GM23338 (cell line): ENCODE measurements around the gene CDH23. TPM values are rescaled to one million over a fixed set of nuclear protein-coding genes. Genes with fewer than 3 reads are reported as not detected.

Experiments used
- ATAC-seq: fragments of 200-7000 bp; cut with Tn5 transposase; 3 replicates; pipeline ENCODE4 v1.9.1; 2020
- DNase-seq: peaks from one replicate; pipeline ENCODE4 v3.0.0-alpha.2; 2015; ENCODE audit warnings: low spot score
- H2AFZ ChIP-seq: fragments of 200-600 bp; sonication (generic); 2 replicates; pipeline ENCODE4 v1.8.0; 2016; ENCODE audit warnings: antibody characterized with exemption, mild to moderate bottlenecking, moderate library complexity
- H3F3A ChIP-seq: fragments of 200-600 bp; sonication (generic); replicated peaks from 2 replicates; pipeline ENCODE4 v1.8.0; 2017; ENCODE audit warnings: antibody characterized with exemption, mixed run types, low read depth
- H3K27ac ChIP-seq: fragments of 200-600 bp; sonication (generic); 2 replicates; pipeline ENCODE4 v1.6.1; 2016; ENCODE audit warnings: low read depth
- H3K27me3 ChIP-seq: fragments of 200-600 bp; sonication (generic); 2 replicates; pipeline ENCODE4 v1.8.0; 2016; ENCODE audit warnings: mild to moderate bottlenecking, mixed run types, moderate library complexity; ENCODE audit not compliant: insufficient read depth
- H3K36me3 ChIP-seq: fragments of 200-600 bp; sonication (generic); 2 replicates; pipeline ENCODE4 v1.8.0; 2016; ENCODE audit warnings: mild to moderate bottlenecking; ENCODE audit not compliant: insufficient read depth
- H3K4me1 ChIP-seq: fragments of 200-600 bp; sonication (generic); 2 replicates; pipeline ENCODE4 v1.8.0; 2016; ENCODE audit warnings: mild to moderate bottlenecking, moderate library complexity; ENCODE audit not compliant: insufficient read depth
- H3K4me2 ChIP-seq: fragments of 200-600 bp; sonication (generic); 2 replicates; pipeline ENCODE4 v1.7.1; 2017; ENCODE audit warnings: mixed run types
- H3K4me3 ChIP-seq: fragments of 200-600 bp; sonication (generic); 2 replicates; pipeline ENCODE4 v1.6.1; 2016; ENCODE audit warnings: mixed run types
- H3K79me2 ChIP-seq: fragments of 200-600 bp; sonication (generic); replicated peaks from 2 replicates; pipeline ENCODE4 v1.8.0; 2017; ENCODE audit warnings: mild to moderate bottlenecking; ENCODE audit not compliant: insufficient read depth
- H3K9me2 ChIP-seq: fragments of 200-600 bp; sonication (generic); 2 replicates; pipeline ENCODE4 v1.8.0; 2017; ENCODE audit not compliant: insufficient read depth
- H4K20me1 ChIP-seq: fragments of 200-600 bp; sonication (generic); replicated peaks from 2 replicates; pipeline ENCODE4 v1.8.0; 2017; ENCODE audit warnings: mild to moderate bottlenecking; ENCODE audit not compliant: insufficient read depth
- H3K27ac Mint-ChIP-seq: 2 replicates; pipeline ENCODE4 v1.8.0; 2020; ENCODE audit warnings: inconsistent platforms, mild to moderate bottlenecking, moderate library complexity, mixed read lengths
- H3K27me3 Mint-ChIP-seq: 3 replicates; pipeline ENCODE4 v1.8.0; 2022; ENCODE audit warnings: low read depth, mild to moderate bottlenecking, moderate library complexity, mixed read lengths, inconsistent platforms; ENCODE audit not compliant: insufficient read depth, poor library complexity
- H3K36me3 Mint-ChIP-seq: 3 replicates; pipeline ENCODE4 v1.8.0; 2021; ENCODE audit warnings: low read depth, mild to moderate bottlenecking, inconsistent platforms, moderate library complexity, mixed read lengths
- H3K4me1 Mint-ChIP-seq: 3 replicates; pipeline ENCODE4 v1.8.0; 2020; ENCODE audit warnings: mild to moderate bottlenecking, inconsistent platforms, mixed read lengths
- H3K4me3 Mint-ChIP-seq: 3 replicates; pipeline ENCODE4 v1.8.0; 2021; ENCODE audit warnings: moderate library complexity, mild to moderate bottlenecking, inconsistent platforms, mixed read lengths
- H3K9me3 Mint-ChIP-seq: 3 replicates; pipeline ENCODE4 v1.8.0; 2020; ENCODE audit warnings: moderate library complexity, mild to moderate bottlenecking, inconsistent platforms, mixed read lengths
- CREB1 ChIP-seq: fragments of 250-450 bp; sonication (Bioruptor Pico); IDR thresholded peaks from 2 replicates; pipeline ENCODE4 v1.5.0; 2020; ENCODE audit warnings: low read depth, mild to moderate bottlenecking, moderate library complexity
- EZH2 ChIP-seq: fragments of 200-600 bp; sonication (generic); IDR thresholded peaks from one replicate; pipeline ENCODE4 v1.8.0; 2017; ENCODE audit warnings: antibody characterized with exemption, mild to moderate bottlenecking, low read depth; ENCODE audit not compliant: unreplicated experiment
- EZH2phosphoT487 ChIP-seq: fragments of 200-600 bp; sonication (generic); IDR thresholded peaks from one replicate; pipeline ENCODE4 v1.8.1; 2018; ENCODE audit warnings: antibody characterized with exemption; ENCODE audit not compliant: unreplicated experiment
- JUNB ChIP-seq: IDR thresholded peaks from one replicate; pipeline ENCODE4 v1.6.1; 2016; ENCODE audit warnings: antibody characterized with exemption; ENCODE audit not compliant: unreplicated experiment
- NANOG ChIP-seq: IDR thresholded peaks from 2 replicates; pipeline ENCODE4 v1.6.1; 2016; ENCODE audit warnings: antibody characterized with exemption, borderline replicate concordance
- STAT1 ChIP-seq: IDR thresholded peaks from one replicate; pipeline ENCODE4 v1.6.1; 2016; ENCODE audit warnings: antibody characterized with exemption; ENCODE audit not compliant: unreplicated experiment
- ZNF114 ChIP-seq: fragments of 250-450 bp; sonication (Bioruptor Pico); IDR thresholded peaks from 2 replicates; pipeline ENCODE4 v1.5.0; 2020; ENCODE audit warnings: mild to moderate bottlenecking, moderate library complexity
- ZNF331 ChIP-seq: fragments of 250-450 bp; sonication (Bioruptor Pico); IDR thresholded peaks from 2 replicates; pipeline ENCODE4 v1.5.0; 2020; ENCODE audit warnings: low read depth, mild to moderate bottlenecking, moderate library complexity
- polyA plus RNA-seq: library from polyadenylated mRNA; unstranded; fragments of >200 nt; fragmentation: Nextera tagmentation; extraction: Ambion mirVana; gene quantifications from 2 replicates; pipeline ENCODE4 v1.2.1, GENCODE V29; 2016
- total RNA-seq: library from RNA; depleted of rRNA; stranded (reverse); fragments of >200 nt; shearing (Covaris generic); gene quantifications from 2 replicates; pipeline ENCODE4 v1.2.3, GENCODE V29; 2014
- TF ChIP-seq, protein P1 (sequence below): IDR thresholded peaks from one replicate; pipeline ENCODE4 v1.6.1; 2018; ENCODE audit warnings: antibody characterized with exemption; ENCODE audit not compliant: unreplicated experiment
- TF ChIP-seq, protein P2 (sequence below): IDR thresholded peaks from 2 replicates; pipeline ENCODE4 v1.6.1; 2016; ENCODE audit warnings: antibody characterized with exemption
- TF ChIP-seq, protein P3 (sequence below), 2 experiments: fragments of 200-600 bp in 1 of 2; sonication (generic) in 1 of 2; conservative IDR thresholded peaks; 2 replicates each; pipeline versions ENCODE4 v1.5.1 to v1.6.1; 2016 to 2017; ENCODE audit warnings: antibody characterized with exemption in 2 of 2, low read depth in 2 of 2, mild to moderate bottlenecking in 2 of 2, moderate library complexity in 1 of 2

The CDH23 gene
- total and polyA plus RNA-seq, 2 experiments from 2014 or later = 0.95 to 4.3 TPM

DNA sequence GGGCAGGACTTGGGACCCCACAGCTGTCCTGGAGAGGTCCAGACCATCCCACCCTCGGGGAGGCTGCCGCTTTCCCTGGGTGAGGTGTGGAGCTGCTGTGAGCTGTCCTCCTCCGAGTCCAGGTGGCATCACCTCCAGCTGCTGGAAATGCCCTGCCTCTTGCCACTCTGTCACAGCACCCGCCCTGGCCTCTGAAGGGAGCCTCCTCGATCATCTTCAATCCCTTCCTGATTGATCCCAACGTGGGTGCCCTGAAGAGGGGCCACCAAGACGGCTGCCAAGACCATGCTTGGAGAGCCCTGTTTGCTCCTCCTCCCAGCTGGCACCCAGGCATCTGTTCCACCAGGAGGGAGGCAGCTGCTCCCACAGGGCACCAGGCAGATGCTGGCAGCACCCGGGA lies 318.3 kb downstream of the CDH23 start (continued):
- TF ChIP-seq ZNF114 (CRISPR knock-in tag) = no peak
- no peak for TF ChIP-seq EZH2
- TF ChIP-seq, protein P1, sequence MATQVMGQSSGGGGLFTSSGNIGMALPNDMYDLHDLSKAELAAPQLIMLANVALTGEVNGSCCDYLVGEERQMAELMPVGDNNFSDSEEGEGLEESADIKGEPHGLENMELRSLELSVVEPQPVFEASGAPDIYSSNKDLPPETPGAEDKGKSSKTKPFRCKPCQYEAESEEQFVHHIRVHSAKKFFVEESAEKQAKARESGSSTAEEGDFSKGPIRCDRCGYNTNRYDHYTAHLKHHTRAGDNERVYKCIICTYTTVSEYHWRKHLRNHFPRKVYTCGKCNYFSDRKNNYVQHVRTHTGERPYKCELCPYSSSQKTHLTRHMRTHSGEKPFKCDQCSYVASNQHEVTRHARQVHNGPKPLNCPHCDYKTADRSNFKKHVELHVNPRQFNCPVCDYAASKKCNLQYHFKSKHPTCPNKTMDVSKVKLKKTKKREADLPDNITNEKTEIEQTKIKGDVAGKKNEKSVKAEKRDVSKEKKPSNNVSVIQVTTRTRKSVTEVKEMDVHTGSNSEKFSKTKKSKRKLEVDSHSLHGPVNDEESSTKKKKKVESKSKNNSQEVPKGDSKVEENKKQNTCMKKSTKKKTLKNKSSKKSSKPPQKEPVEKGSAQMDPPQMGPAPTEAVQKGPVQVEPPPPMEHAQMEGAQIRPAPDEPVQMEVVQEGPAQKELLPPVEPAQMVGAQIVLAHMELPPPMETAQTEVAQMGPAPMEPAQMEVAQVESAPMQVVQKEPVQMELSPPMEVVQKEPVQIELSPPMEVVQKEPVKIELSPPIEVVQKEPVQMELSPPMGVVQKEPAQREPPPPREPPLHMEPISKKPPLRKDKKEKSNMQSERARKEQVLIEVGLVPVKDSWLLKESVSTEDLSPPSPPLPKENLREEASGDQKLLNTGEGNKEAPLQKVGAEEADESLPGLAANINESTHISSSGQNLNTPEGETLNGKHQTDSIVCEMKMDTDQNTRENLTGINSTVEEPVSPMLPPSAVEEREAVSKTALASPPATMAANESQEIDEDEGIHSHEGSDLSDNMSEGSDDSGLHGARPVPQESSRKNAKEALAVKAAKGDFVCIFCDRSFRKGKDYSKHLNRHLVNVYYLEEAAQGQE = no peak
- TF ChIP-seq EZH2phosphoT487 = no peak
- TF ChIP-seq NANOG = no peak
- TF ChIP-seq, protein P2, sequence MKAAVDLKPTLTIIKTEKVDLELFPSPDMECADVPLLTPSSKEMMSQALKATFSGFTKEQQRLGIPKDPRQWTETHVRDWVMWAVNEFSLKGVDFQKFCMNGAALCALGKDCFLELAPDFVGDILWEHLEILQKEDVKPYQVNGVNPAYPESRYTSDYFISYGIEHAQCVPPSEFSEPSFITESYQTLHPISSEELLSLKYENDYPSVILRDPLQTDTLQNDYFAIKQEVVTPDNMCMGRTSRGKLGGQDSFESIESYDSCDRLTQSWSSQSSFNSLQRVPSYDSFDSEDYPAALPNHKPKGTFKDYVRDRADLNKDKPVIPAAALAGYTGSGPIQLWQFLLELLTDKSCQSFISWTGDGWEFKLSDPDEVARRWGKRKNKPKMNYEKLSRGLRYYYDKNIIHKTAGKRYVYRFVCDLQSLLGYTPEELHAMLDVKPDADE = no peak

DNA sequence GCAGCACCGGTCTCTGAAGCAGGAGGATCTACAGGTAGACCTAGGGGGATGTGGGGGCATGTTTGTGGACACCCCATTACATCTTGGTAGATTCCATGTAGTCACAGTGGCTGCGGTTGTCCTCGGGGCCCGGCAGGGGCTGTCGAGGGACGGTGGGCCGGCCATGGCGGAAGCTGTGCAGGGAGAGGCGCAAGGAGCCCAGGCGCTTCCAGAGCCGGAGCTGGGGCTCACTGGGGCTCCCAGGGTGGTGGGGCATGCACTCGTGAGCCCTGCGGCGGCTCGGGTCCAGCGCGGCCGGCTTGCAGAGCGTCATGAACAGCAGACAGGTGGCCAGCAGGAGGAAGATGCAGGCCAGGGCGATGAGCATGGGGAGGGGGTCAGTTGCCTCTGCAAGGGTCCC lies 319.1 kb downstream of the CDH23 start:
- Histone ChIP-seq H3K36me3 (no peaks in the 10 kb centered on the region), H3K9me2 (no peaks in the 10 kb centered on the region), H3K79me2 (no peaks in the 10 kb centered on the region), H3K27me3 (no peaks in the 10 kb centered on the region), H2AFZ (no peak overlapping the region), H3K4me3 (no peak overlapping the region), H3K27ac (no peak overlapping the region), H3F3A (no peaks in the 10 kb centered on the region), H3K4me2 (no peak overlapping the region), H3K4me1 (peaks cover 8% of the 10 kb centered on the region), H4K20me1 (no peaks in the 10 kb centered on the region)
- Mint-ChIP-seq H3K27me3 (peaks cover 22% of the 10 kb centered on the region), H3K27ac (peak overlapping the region; percentile 85), H3K36me3 (no peaks in the 10 kb centered on the region), H3K4me3 (no peak overlapping the region), H3K4me1 (peaks cover 20% of the 10 kb centered on the region), H3K9me3 (no peaks in the 10 kb centered on the region)
- ATAC-seq = no peak
- TF ChIP-seq CREB1 = no peak
- no peak for TF ChIP-seq JUNB
- TF ChIP-seq, protein P1 = no peak
- TF ChIP-seq STAT1 = no peak
- no peak for TF ChIP-seq EZH2
- TF ChIP-seq, protein P3, sequence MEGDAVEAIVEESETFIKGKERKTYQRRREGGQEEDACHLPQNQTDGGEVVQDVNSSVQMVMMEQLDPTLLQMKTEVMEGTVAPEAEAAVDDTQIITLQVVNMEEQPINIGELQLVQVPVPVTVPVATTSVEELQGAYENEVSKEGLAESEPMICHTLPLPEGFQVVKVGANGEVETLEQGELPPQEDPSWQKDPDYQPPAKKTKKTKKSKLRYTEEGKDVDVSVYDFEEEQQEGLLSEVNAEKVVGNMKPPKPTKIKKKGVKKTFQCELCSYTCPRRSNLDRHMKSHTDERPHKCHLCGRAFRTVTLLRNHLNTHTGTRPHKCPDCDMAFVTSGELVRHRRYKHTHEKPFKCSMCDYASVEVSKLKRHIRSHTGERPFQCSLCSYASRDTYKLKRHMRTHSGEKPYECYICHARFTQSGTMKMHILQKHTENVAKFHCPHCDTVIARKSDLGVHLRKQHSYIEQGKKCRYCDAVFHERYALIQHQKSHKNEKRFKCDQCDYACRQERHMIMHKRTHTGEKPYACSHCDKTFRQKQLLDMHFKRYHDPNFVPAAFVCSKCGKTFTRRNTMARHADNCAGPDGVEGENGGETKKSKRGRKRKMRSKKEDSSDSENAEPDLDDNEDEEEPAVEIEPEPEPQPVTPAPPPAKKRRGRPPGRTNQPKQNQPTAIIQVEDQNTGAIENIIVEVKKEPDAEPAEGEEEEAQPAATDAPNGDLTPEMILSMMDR (conservative IDR thresholded peaks at IDR 0.05; ENCODE audit: low read depth in 2 of 2) = no peak
- no peak for TF ChIP-seq ZNF331 (CRISPR knock-in tag)
- no peak for DNase-seq
